Esophagus muscularis mucosa (tissue), 4 donors: ENCODE results near the gene NDUFV3. TPM values are rescaled to one million over a fixed set of nuclear protein-coding genes. Genes with fewer than 3 reads are reported as not detected.

Experiments used
- DNase-seq: peaks from one replicate; pipeline ENCODE4 v3.0.0-alpha.2; 2017; ENCODE audit errors: extremely low spot score
- H3K27ac ChIP-seq, 4 donors: fragments of 200-600 bp; sonication (generic); replicated peaks in 1 of 4; 1 replicate in 3 of 4; 2 replicates in 1 of 4; pipeline ENCODE4 v1.5.1; 2016 to 2019; ENCODE audit warnings: mild to moderate bottlenecking in 1 of 4
- H3K27me3 ChIP-seq, 4 donors: fragments of 200-600 bp; sonication (generic); one replicate each; pipeline versions ENCODE4 v1.5.1 to v1.6.0; 2016 to 2019
- H3K36me3 ChIP-seq, 4 donors: fragments of 200-600 bp; sonication (generic); one replicate each; pipeline ENCODE4 v1.5.1; 2016 to 2019
- H3K4me1 ChIP-seq, 4 donors: fragments of 200-600 bp; sonication (generic); one replicate each; pipeline ENCODE4 v1.5.1; 2016 to 2019
- H3K4me3 ChIP-seq, 4 donors: fragments of 200-600 bp; sonication (generic); 1 replicate in 2 of 4; 2 replicates in 2 of 4; pipeline ENCODE4 v1.5.1; 2016 to 2019; ENCODE audit warnings: mild to moderate bottlenecking in 4 of 4, moderate library complexity in 1 of 4
- H3K9me3 ChIP-seq, 4 donors: fragments of 200-600 bp; sonication (generic); 1 replicate in 3 of 4; 2 replicates in 1 of 4; pipeline ENCODE4 v1.5.1; 2016 to 2019
- CTCF ChIP-seq, 3 experiments: fragments of 200-600 bp in 2 of 3; fragments of 450-650 bp in 1 of 3; sonication (generic) in 2 of 3; IDR thresholded peaks; one replicate each; pipeline ENCODE4 v1.5.1; 2017 to 2019; ENCODE audit warnings: antibody characterized with exemption in 3 of 3, mild to moderate bottlenecking in 2 of 3, moderate library complexity in 1 of 3
- EP300 ChIP-seq: sonication (generic); formaldehyde crosslinking; IDR thresholded peaks from one replicate; pipeline ENCODE4 v1.6.1; 2017; ENCODE audit warnings: antibody characterized with exemption
- POLR2A ChIP-seq: fragments of 450-650 bp; IDR thresholded peaks from one replicate; pipeline ENCODE4 v1.6.1; 2017; ENCODE audit warnings: antibody characterized with exemption, moderate library complexity, mild to moderate bottlenecking, low read depth
- POLR2AphosphoS5 ChIP-seq, 2 donors: sonication (generic); formaldehyde crosslinking; IDR thresholded peaks; one replicate each; pipeline ENCODE4 v1.6.1; 2017; ENCODE audit warnings: antibody characterized with exemption in 2 of 2
- WGBS: methylation state at CpG from one replicate; pipeline ENCODE4 v1.1.5; 2018; 5-methylcytosine and 5-hydroxymethylcytosine counted together
- intact Hi-C: fragments of 100-400 bp; cut with DNase I; formaldehyde crosslinking; loops from one replicate; pipeline ENCODE4 v1.15.1; 2023
- total RNA-seq, 4 donors: library from RNA; depleted of rRNA; stranded (reverse); fragments of >200 nt; gene quantifications; one replicate each; pipeline versions ENCODE4 v1.1.0 to v1.2.1, GENCODE V29; 2016

Gene NDUFV3
- total RNA-seq, 4 donors from 2014 or later, result 56.7 to 102 (median 74.1) TPM

GRCh38 chr21:42859891-42860230 is 33.2 kb upstream of the NDUFV3 start:
- Histone ChIP-seq H3K27me3 (no peaks in the 10 kb centered on the region), H3K36me3 (peaks cover 53 to 96% (median 91%) of the 10 kb centered on the region in 4 donors), H3K9me3 (no peaks in the 10 kb centered on the region), H3K4me1 (peaks cover 0 to 5% (median 0%) of the 10 kb centered on the region in 4 donors), H3K4me3 (no peak overlapping the region), H3K27ac (no peak overlapping the region)
- no peak for TF ChIP-seq EP300
- TF ChIP-seq CTCF (IDR thresholded peaks at IDR 0.05), result no peak
- no peak for TF ChIP-seq POLR2A
- TF ChIP-seq POLR2AphosphoS5 (IDR thresholded peaks at IDR 0.05), result no peak
- no peak for DNase-seq
- intact Hi-C loops, result no loop called here
- 100% methylated on average over 5 of the region's 6 CpGs for WGBS

- Histone ChIP-seq H3K4me1 (peaks cover 0 to 5% (median 0%) of the 10 kb centered on the region in 4 donors), H3K9me3 (no peaks in the 10 kb centered on the region), H3K4me3 (no peak overlapping the region), H3K27ac (no peak overlapping the region), H3K36me3 (peaks cover 48 to 96% (median 88%) of the 10 kb centered on the region in 4 donors), H3K27me3 (no peaks in the 10 kb centered on the region)
- WGBS, result no CpG with 5 or more reads among the region's 17 CpGs
- intact Hi-C loops, result no loop called here
- no peak for DNase-seq
- TF ChIP-seq CTCF (IDR thresholded peaks at IDR 0.05) (no peak), EP300 (no peak), POLR2AphosphoS5 (IDR thresholded peaks at IDR 0.05) (no peak)
These were observed 32.8 kb upstream of the NDUFV3 start for GRCh38 chr21:42860345-42860744.

GRCh38 chr21:42861311-42861847 is 31.7 kb upstream of the NDUFV3 start:
- no peaks in the 10 kb centered on the region for H3K27me3 ChIP-seq
- DNase-seq, result no peak
- H3K36me3 ChIP-seq, result peaks cover 38 to 96% (median 80%) of the 10 kb centered on the region in 4 donors
- no peaks in the 10 kb centered on the region for H3K9me3 ChIP-seq
- TF ChIP-seq POLR2AphosphoS5 (IDR thresholded peaks at IDR 0.05) (no peak), POLR2A (no peak), CTCF (IDR thresholded peaks at IDR 0.05) (no peak), EP300 (no peak)
- intact Hi-C loops, result no loop called here
- WGBS, result 80% methylated on average over 10 of the region's 10 CpGs
- no peak overlapping the region for H3K4me3 ChIP-seq
- H3K27ac ChIP-seq, result no peak overlapping the region
- H3K4me1 ChIP-seq, result peaks cover 0 to 5% (median 0%) of the 10 kb centered on the region in 4 donors

- intact Hi-C loops, result no loop called here
- TF ChIP-seq CTCF (IDR thresholded peaks at IDR 0.05) (no peak), POLR2A (no peak), POLR2AphosphoS5 (IDR thresholded peaks at IDR 0.05) (no peak), EP300 (no peak)
- peaks cover 37 to 93% (median 76%) of the 10 kb centered on the region in 4 donors for H3K36me3 ChIP-seq
These were observed 31.2 kb upstream of the NDUFV3 start for GRCh38 chr21:42861848-42862400.

More at GRCh38 chr21:42861848-42862400, 31.2 kb upstream of the NDUFV3 start:
- no peak overlapping the region for H3K27ac ChIP-seq
- WGBS, result 88% methylated on average over 25 of the region's 29 CpGs
- H3K4me1 ChIP-seq, result peaks cover 0 to 5% (median 0%) of the 10 kb centered on the region in 4 donors
- no peak for DNase-seq
- H3K9me3 ChIP-seq, result no peaks in the 10 kb centered on the region
- H3K4me3 ChIP-seq, result no peak overlapping the region
- no peaks in the 10 kb centered on the region for H3K27me3 ChIP-seq
